Measurements from ENCODE around the gene YAF2. TPM values are rescaled to one million over a fixed set of nuclear protein-coding genes. Genes with fewer than 3 reads are reported as not detected.
"Not testable (repeated sequence)": the region's sequence is repeated elsewhere in the genome, so short reads cannot be mapped to it uniquely, and the experiment has no call there.

The YAF2 gene
- total RNA-seq, 4 donors from 2014 or later = 56.7 to 92.2 (median 70.5) TPM

DNA sequence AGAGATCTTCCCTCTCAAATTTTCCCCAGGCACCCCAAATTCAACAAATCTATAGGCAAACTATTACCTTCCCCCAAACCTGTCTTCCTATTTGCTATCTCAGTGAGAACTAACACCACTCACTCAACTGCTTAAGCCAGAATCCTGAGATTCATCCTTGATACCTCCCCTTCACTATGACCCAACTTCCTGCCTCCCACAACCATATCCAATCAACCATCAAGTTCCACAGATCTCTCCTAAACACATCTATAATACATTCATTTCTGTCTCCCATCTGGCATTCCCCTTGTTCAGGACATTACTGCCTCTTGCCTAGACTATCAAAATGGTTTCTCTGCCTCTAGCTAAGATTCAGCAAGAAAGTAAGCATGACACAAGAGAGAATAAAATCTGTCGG lies 21.3 kb downstream of the YAF2 start:
- WGBS, 2 donors = 93 to 95% methylated on average over 1 of the region's 1 CpG
- H3K27ac ChIP-seq = no peak overlapping the region
- DNase-seq = no peak
- no peaks in the 10 kb centered on the region for H3K9me3 ChIP-seq
- intact Hi-C loops (cut with DNase I) = no loop called here
- peaks cover 16 to 19% of the 10 kb centered on the region in 2 donors for H3K4me1 ChIP-seq
- H3K4me3 ChIP-seq (replicated peaks in 1 of 3) = no peak overlapping the region
- no peaks in the 10 kb centered on the region for H3K27me3 ChIP-seq
- H3K36me3 ChIP-seq = no peaks in the 10 kb centered on the region
- TF ChIP-seq, protein P1, sequence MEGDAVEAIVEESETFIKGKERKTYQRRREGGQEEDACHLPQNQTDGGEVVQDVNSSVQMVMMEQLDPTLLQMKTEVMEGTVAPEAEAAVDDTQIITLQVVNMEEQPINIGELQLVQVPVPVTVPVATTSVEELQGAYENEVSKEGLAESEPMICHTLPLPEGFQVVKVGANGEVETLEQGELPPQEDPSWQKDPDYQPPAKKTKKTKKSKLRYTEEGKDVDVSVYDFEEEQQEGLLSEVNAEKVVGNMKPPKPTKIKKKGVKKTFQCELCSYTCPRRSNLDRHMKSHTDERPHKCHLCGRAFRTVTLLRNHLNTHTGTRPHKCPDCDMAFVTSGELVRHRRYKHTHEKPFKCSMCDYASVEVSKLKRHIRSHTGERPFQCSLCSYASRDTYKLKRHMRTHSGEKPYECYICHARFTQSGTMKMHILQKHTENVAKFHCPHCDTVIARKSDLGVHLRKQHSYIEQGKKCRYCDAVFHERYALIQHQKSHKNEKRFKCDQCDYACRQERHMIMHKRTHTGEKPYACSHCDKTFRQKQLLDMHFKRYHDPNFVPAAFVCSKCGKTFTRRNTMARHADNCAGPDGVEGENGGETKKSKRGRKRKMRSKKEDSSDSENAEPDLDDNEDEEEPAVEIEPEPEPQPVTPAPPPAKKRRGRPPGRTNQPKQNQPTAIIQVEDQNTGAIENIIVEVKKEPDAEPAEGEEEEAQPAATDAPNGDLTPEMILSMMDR (IDR thresholded peaks at IDR 0.05) = no peak
- TF ChIP-seq POLR2A (IDR thresholded peaks at IDR 0.05) = no peak

GRCh38 chr12:42215759-42216158 lies 22.3 kb downstream of the YAF2 start:
- H3K4me3 ChIP-seq (replicated peaks in 1 of 3); H3K27ac ChIP-seq; H3K36me3 ChIP-seq; H3K27me3 ChIP-seq; DNase-seq; H3K9me3 ChIP-seq; intact Hi-C loops (cut with DNase I): not testable (repeated sequence)
- 96 to 98% methylated on average over 4 of the region's 4 CpGs for WGBS, 2 donors
- H3K4me1 ChIP-seq = peaks cover 16 to 21% of the 10 kb centered on the region in 2 donors

DNA sequence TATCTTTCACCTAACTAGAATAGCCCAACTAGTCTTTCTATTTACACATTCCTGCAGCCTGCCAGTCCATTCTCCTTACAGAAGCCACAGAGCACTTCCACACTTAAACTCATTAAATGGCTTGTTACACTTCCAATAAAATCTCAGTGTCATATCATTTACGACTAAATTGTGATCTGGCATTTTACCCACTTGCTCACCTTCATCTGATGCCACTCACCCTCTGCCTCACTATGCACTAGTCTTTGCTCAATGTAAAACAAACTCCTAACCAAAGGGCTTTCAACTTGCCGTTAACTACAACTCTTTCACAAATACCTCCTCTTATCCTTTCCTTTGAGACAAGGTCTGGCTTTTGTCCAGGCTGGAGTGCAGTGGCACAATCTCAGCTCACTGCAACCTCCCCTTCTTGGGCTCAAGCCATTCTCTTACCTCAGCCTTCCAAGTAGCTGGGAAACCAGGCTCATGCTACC lies 24.1 kb downstream of the YAF2 start:
- Histone ChIP-seq H3K27ac (peak overlapping the region in 1 of 3 donors; percentile 14), H3K4me3 (replicated peaks in 1 of 3) (no peak overlapping the region), H3K9me3 (no peaks in the 10 kb centered on the region), H3K4me1 (peaks cover 19 to 20% of the 10 kb centered on the region in 2 donors), H3K36me3 (peaks cover 0 to 2% of the 10 kb centered on the region in 2 donors), H3K27me3 (no peaks in the 10 kb centered on the region)
- TF ChIP-seq, protein P1 (IDR thresholded peaks at IDR 0.05) = no peak
- TF ChIP-seq POLR2A (IDR thresholded peaks at IDR 0.05) = no peak
- DNase-seq = peak; percentile 83 to 87
- 24 to 38% methylated on average over 2 of the region's 2 CpGs for WGBS, 2 donors
- intact Hi-C loops (cut with DNase I) = no loop called here

GRCh38 chr12:42213023-42213422 lies 25.0 kb downstream of the YAF2 start:
- H3K9me3 ChIP-seq = no peaks in the 10 kb centered on the region
- DNase-seq = no peak
- peaks cover 0 to 10% of the 10 kb centered on the region in 2 donors for H3K36me3 ChIP-seq
- no peaks in the 10 kb centered on the region for H3K27me3 ChIP-seq
- intact Hi-C loops (cut with DNase I) = no loop called here
- no peak overlapping the region for H3K27ac ChIP-seq
- no peak for TF ChIP-seq POLR2A (IDR thresholded peaks at IDR 0.05)
- TF ChIP-seq, protein P1 (IDR thresholded peaks at IDR 0.05) = no peak
- peaks cover 19 to 20% of the 10 kb centered on the region in 2 donors for H3K4me1 ChIP-seq
- 93 to 95% methylated on average over 2 of the region's 2 CpGs for WGBS, 2 donors
- H3K4me3 ChIP-seq (replicated peaks in 1 of 3) = no peak overlapping the region

GRCh38 chr12:42208574-42208973 lies 29.5 kb downstream of the YAF2 start:
- 95% methylated on average over 2 of the region's 2 CpGs for WGBS, 2 donors
- Histone ChIP-seq H3K36me3 (peaks cover 5 to 10% of the 10 kb centered on the region in 2 donors), H3K27me3 (no peaks in the 10 kb centered on the region), H3K4me1 (peaks cover 3 to 6% of the 10 kb centered on the region in 2 donors), H3K9me3 (no peaks in the 10 kb centered on the region), H3K27ac (no peak overlapping the region), H3K4me3 (replicated peaks in 1 of 3) (no peak overlapping the region)
- no peak for DNase-seq
- intact Hi-C loops (cut with DNase I) = no loop called here
- TF ChIP-seq POLR2A (IDR thresholded peaks at IDR 0.05) = no peak

DNA sequence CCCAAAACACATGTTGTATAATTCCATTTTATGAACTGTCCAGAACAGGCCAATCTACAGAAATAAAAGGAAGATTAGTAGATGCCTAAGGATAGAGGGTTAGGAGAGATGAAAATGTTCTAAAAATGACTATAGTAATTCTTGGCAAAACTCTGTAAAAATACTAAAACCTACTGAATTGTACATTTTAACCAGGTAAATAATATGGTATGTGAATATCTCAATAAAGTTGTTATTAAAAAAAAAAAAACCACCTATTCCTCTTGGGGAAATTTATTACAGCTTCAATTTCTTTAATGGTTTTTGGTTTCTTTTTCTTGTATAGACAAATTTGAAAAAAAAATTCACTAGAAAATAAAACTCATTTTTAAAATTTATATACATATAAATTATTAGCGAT lies 33.2 kb downstream of the YAF2 start:
- DNase-seq = no peak
- no peaks in the 10 kb centered on the region for H3K9me3 ChIP-seq
- intact Hi-C loops (cut with DNase I) = no loop called here
- no peaks in the 10 kb centered on the region for H3K27me3 ChIP-seq
- 97 to 99% methylated on average over 1 of the region's 1 CpG for WGBS, 2 donors
- H3K36me3 ChIP-seq = peaks cover 5 to 10% of the 10 kb centered on the region in 2 donors
- H3K4me1 ChIP-seq = peaks cover 0 to 4% of the 10 kb centered on the region in 2 donors
- TF ChIP-seq, protein P1 (IDR thresholded peaks at IDR 0.05) = no peak
- no peak for TF ChIP-seq POLR2A (IDR thresholded peaks at IDR 0.05)
- no peak overlapping the region for H3K27ac ChIP-seq
- H3K4me3 ChIP-seq (replicated peaks in 1 of 3) = no peak overlapping the region
